Measurements from ENCODE around the gene RNU1-3. TPM values are rescaled to one million over a fixed set of nuclear protein-coding genes. Genes with fewer than 3 reads are reported as not detected.
A peak's percentile ranks its signal among the peaks of the same experiment; 100 is the strongest.
"Not testable (repeated sequence)": the region's sequence is repeated elsewhere in the genome, so short reads cannot be mapped to it uniquely, and the experiment has no call there.

The RNU1-3 gene
- total and polyA plus RNA-seq, 4 donors, result 1.2 to 29,651 (median 4,182) TPM; not detected in 1

DNA sequence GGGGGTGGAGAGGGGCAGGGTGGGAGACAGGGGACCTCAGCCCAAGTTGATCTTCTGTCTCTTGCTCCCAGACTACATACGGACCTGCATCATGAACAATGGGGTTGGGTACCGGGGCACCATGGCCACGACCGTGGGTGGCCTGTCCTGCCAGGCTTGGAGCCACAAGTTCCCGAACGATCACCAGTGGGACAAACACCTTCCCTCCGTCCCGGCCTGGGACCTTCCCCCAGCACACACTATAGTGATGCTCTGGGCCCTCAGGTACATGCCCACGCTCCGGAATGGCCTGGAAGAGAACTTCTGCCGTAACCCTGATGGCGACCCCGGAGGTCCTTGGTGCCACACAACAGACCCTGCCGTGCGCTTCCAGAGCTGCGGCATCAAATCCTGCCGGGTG, 20.0 kb downstream of the RNU1-3 start:
- peaks cover 32% of the 10 kb centered on the region for H3K4me1 ChIP-seq (ENCODE audit: control insufficient read depth, insufficient read depth, low read length)
- not testable (repeated sequence) for H3K9me3 ChIP-seq (ENCODE audit: control insufficient read depth, insufficient read depth, low read length); H3K27ac ChIP-seq (ENCODE audit: low read depth, low read length); H3K27me3 ChIP-seq (ENCODE audit: control insufficient read depth, insufficient read depth, low read length); DNase-seq (ENCODE audit: low read depth in 4 of 6, low spot score in 6 of 6); H3K4me3 ChIP-seq (ENCODE audit: low read depth, low read length)
- H3K36me3 ChIP-seq (ENCODE audit: control insufficient read depth, insufficient read depth, low read length), result peaks cover 15% of the 10 kb centered on the region
- no CpG with 5 or more reads among the region's 17 CpGs for WGBS (ENCODE audit: insufficient coverage)

- not testable (repeated sequence) for H3K27ac ChIP-seq (ENCODE audit: low read depth, low read length); H3K4me3 ChIP-seq (ENCODE audit: low read depth, low read length); H3K27me3 ChIP-seq (ENCODE audit: control insufficient read depth, insufficient read depth, low read length); H3K9me3 ChIP-seq (ENCODE audit: control insufficient read depth, insufficient read depth, low read length); DNase-seq (ENCODE audit: low read depth in 4 of 6, low spot score in 6 of 6)
- Histone ChIP-seq H3K36me3 (ENCODE audit: control insufficient read depth, insufficient read depth, low read length) (peaks cover 15% of the 10 kb centered on the region), H3K4me1 (ENCODE audit: control insufficient read depth, insufficient read depth, low read length) (peaks cover 32% of the 10 kb centered on the region)
- WGBS (ENCODE audit: insufficient coverage), result 89% methylated on average over 12 of the region's 15 CpGs
These were observed 20.6 kb downstream of the RNU1-3 start for GRCh38 chr1:16646061-16646664.

- H3K27me3 ChIP-seq (ENCODE audit: control insufficient read depth, insufficient read depth, low read length); H3K9me3 ChIP-seq (ENCODE audit: control insufficient read depth, insufficient read depth, low read length): not testable (repeated sequence)
- Histone ChIP-seq H3K4me3 (ENCODE audit: low read depth, low read length) (peak overlapping the region; percentile 100), H3K36me3 (ENCODE audit: control insufficient read depth, insufficient read depth, low read length) (peaks cover 17% of the 10 kb centered on the region), H3K4me1 (ENCODE audit: control insufficient read depth, insufficient read depth, low read length) (peaks cover 32% of the 10 kb centered on the region), H3K27ac (ENCODE audit: low read depth, low read length) (peak overlapping the region; percentile 90)
- WGBS (ENCODE audit: insufficient coverage), result 93% methylated on average over 3 of the region's 7 CpGs
- peak in 1 of 6 donors; percentile 27 for DNase-seq (ENCODE audit: low read depth in 4 of 6, low spot score in 6 of 6)
These were observed 21.3 kb downstream of the RNU1-3 start for GRCh38 chr1:16645271-16646060.

GRCh38 chr1:16644482-16645270, 22.1 kb downstream of the RNU1-3 start:
- WGBS (ENCODE audit: insufficient coverage), result 3% methylated on average over 55 of the region's 61 CpGs
- not testable (repeated sequence) for H3K9me3 ChIP-seq (ENCODE audit: control insufficient read depth, insufficient read depth, low read length); H3K27me3 ChIP-seq (ENCODE audit: control insufficient read depth, insufficient read depth, low read length)
- H3K36me3 ChIP-seq (ENCODE audit: control insufficient read depth, insufficient read depth, low read length), result peaks cover 19% of the 10 kb centered on the region
- H3K27ac ChIP-seq (ENCODE audit: low read depth, low read length), result peak overlapping the region; percentile 90
- DNase-seq (ENCODE audit: low read depth in 4 of 6, low spot score in 6 of 6), result peak; percentile 100
- peak overlapping the region; percentile 100 for H3K4me3 ChIP-seq (ENCODE audit: low read depth, low read length)
- H3K4me1 ChIP-seq (ENCODE audit: control insufficient read depth, insufficient read depth, low read length), result peaks cover 32% of the 10 kb centered on the region

GRCh38 chr1:16644193-16644481, 22.6 kb downstream of the RNU1-3 start:
- Histone ChIP-seq H3K4me1 (ENCODE audit: control insufficient read depth, insufficient read depth, low read length) (peaks cover 32% of the 10 kb centered on the region), H3K4me3 (ENCODE audit: low read depth, low read length) (peak overlapping the region; percentile 100), H3K9me3 (ENCODE audit: control insufficient read depth, insufficient read depth, low read length) (no peaks in the 10 kb centered on the region), H3K36me3 (ENCODE audit: control insufficient read depth, insufficient read depth, low read length) (peaks cover 20% of the 10 kb centered on the region), H3K27ac (ENCODE audit: low read depth, low read length) (peak overlapping the region; percentile 90), H3K27me3 (ENCODE audit: control insufficient read depth, insufficient read depth, low read length) (peaks cover 4% of the 10 kb centered on the region)
- no peak for DNase-seq (ENCODE audit: low read depth in 4 of 6, low spot score in 6 of 6)
- WGBS (ENCODE audit: insufficient coverage), result under 1% methylated on average over 15 of the region's 16 CpGs

DNA sequence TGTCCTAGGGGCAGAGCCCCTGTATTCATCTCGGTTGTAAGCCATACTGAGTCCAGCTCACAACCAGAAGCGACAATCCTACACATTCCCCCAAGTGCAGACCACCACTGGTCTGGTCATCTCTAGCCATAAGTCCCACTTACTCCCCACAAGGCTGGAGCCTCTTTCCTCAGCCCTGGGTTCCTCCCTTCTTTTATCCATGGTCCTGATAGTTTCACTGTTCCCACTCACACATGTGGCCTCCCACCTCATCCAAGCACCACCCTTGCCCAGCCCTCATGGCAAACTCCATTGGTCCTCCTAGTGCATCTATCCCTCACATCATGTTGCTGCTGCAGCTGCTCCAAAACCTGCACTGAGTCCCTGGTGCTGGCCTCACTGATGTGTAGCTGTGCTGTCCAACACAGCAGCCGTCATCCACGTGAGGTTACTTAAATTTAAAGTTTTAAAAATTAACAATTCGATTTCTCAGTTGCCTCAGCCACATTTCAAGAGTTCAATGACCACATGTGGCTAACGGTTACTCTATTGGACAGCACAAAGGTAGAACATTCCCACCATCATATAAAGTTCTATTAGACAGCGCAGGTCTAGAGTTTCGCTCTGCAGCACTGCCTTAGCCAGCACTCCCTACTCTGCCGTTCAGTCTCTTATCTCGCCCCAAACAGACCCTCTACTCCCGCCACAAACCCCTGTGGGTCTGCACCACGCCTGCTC, 23.1 kb downstream of the RNU1-3 start:
- Histone ChIP-seq H3K27ac (ENCODE audit: low read depth, low read length) (peak overlapping the region; percentile 90), H3K4me3 (ENCODE audit: low read depth, low read length) (peak overlapping the region; percentile 100), H3K36me3 (ENCODE audit: control insufficient read depth, insufficient read depth, low read length) (peaks cover 21% of the 10 kb centered on the region), H3K4me1 (ENCODE audit: control insufficient read depth, insufficient read depth, low read length) (peaks cover 32% of the 10 kb centered on the region)
- not testable (repeated sequence) for DNase-seq (ENCODE audit: low read depth in 4 of 6, low spot score in 6 of 6); H3K9me3 ChIP-seq (ENCODE audit: control insufficient read depth, insufficient read depth, low read length); H3K27me3 ChIP-seq (ENCODE audit: control insufficient read depth, insufficient read depth, low read length)
- 53% methylated on average over 11 of the region's 12 CpGs for WGBS (ENCODE audit: insufficient coverage)

- H3K4me3 ChIP-seq (ENCODE audit: low read depth, low read length), result peak overlapping the region; percentile 100
- WGBS (ENCODE audit: insufficient coverage), result 97% methylated on average over 4 of the region's 4 CpGs
These were observed 23.7 kb downstream of the RNU1-3 start for GRCh38 chr1:16643001-16643411.

GRCh38 chr1:16642025-16642966, 24.5 kb downstream of the RNU1-3 start:
- not testable (repeated sequence) for H3K27me3 ChIP-seq (ENCODE audit: control insufficient read depth, insufficient read depth, low read length); H3K9me3 ChIP-seq (ENCODE audit: control insufficient read depth, insufficient read depth, low read length); H3K4me3 ChIP-seq (ENCODE audit: low read depth, low read length); DNase-seq (ENCODE audit: low read depth in 4 of 6, low spot score in 6 of 6); H3K27ac ChIP-seq (ENCODE audit: low read depth, low read length)
- 68% methylated on average over 5 of the region's 9 CpGs for WGBS (ENCODE audit: insufficient coverage)
- Histone ChIP-seq H3K36me3 (ENCODE audit: control insufficient read depth, insufficient read depth, low read length) (peaks cover 21% of the 10 kb centered on the region), H3K4me1 (ENCODE audit: control insufficient read depth, insufficient read depth, low read length) (peaks cover 32% of the 10 kb centered on the region)

More at GRCh38 chr1:16643001-16643411, 23.7 kb downstream of the RNU1-3 start:
- not testable (repeated sequence) for H3K9me3 ChIP-seq (ENCODE audit: control insufficient read depth, insufficient read depth, low read length); H3K27ac ChIP-seq (ENCODE audit: low read depth, low read length); DNase-seq (ENCODE audit: low read depth in 4 of 6, low spot score in 6 of 6); H3K27me3 ChIP-seq (ENCODE audit: control insufficient read depth, insufficient read depth, low read length)
- H3K4me1 ChIP-seq (ENCODE audit: control insufficient read depth, insufficient read depth, low read length), result peaks cover 32% of the 10 kb centered on the region
- H3K36me3 ChIP-seq (ENCODE audit: control insufficient read depth, insufficient read depth, low read length), result peaks cover 21% of the 10 kb centered on the region

Data from spinal cord (tissue), 10 donors.